K562 (cell line): ENCODE measurements around the gene ANO9. TPM values are rescaled to one million over a fixed set of nuclear protein-coding genes. Genes with fewer than 3 reads are reported as not detected.

Experiments
- ATAC-seq: fragments of 200-7000 bp; cut with Tn5 transposase; 3 replicates; pipeline ENCODE4 v1.9.1; 2020; ENCODE audit warnings: moderate library complexity
- BruUV-seq: library from RNA; stranded (reverse); fragments of 400-500 nt; replicated peaks from 2 replicates; lab custom pipeline; 2021; lab: Mats Ljungman, UMichigan
- CTCF ChIA-PET: fragments of 300-600 bp; formaldehyde crosslinking; extraction: SDS; loops from one replicate; lab custom pipeline; 2021; ENCODE audit warnings: low intra/inter-chr PET ratio; lab: Yijun Ruan, JAX
- POLR2A ChIA-PET: fragments of 300-600, 350-650 bp; sonication (Branson Sonifier 250); formaldehyde crosslinking; extraction: SDS; loops from one replicate; lab custom pipeline; 2021; ENCODE audit warnings: antibody characterized with exemption, inconsistent platforms; lab: Yijun Ruan, JAX
- DNase-seq, 4 experiments: peaks; one replicate each; pipeline versions ENCODE4 v3.0.0 to v3.0.0-alpha.2; 2011 to 2018; ENCODE audit warnings: low spot score in 3 of 4, mixed read lengths in 3 of 4; ENCODE audit errors: extremely low read depth in 1 of 4
- FAIRE-seq: peaks from 2 replicates; lab custom pipeline; 2011; peaks lifted over from hg19 to GRCh38; lab: Jason Lieb, UNC
- H2AFZ ChIP-seq: 2 replicates; pipeline ENCODE4 v1.6.0; 2011; ENCODE audit warnings: low read depth, low read length, control low read depth, inconsistent platforms
- H3K27ac ChIP-seq: fragments of 200-600 bp; 3 replicates; pipeline ENCODE4 v1.8.0; 2011; ENCODE audit warnings: low read depth, mild to moderate bottlenecking, control low read depth, inconsistent platforms, low read length, moderate library complexity, mixed read lengths; ENCODE audit errors: extremely low read depth
- H3K27me3 ChIP-seq, 2 experiments: fragments of 300-600 bp in 1 of 2; 2 replicates in 1 of 2; 3 replicates in 1 of 2; pipeline versions ENCODE4 v1.6.0 to v1.8.0; 2011; ENCODE audit warnings: inconsistent platforms in 2 of 2, low read length in 2 of 2, mild to moderate bottlenecking in 1 of 2, mixed read lengths in 1 of 2, moderate library complexity in 1 of 2; ENCODE audit not compliant: control insufficient read depth in 2 of 2, insufficient read depth in 2 of 2
- H3K36me3 ChIP-seq: fragments of 300-600 bp; 3 replicates; pipeline ENCODE4 v1.8.0; 2011; ENCODE audit warnings: mild to moderate bottlenecking, low read length, inconsistent platforms; ENCODE audit not compliant: control insufficient read depth, insufficient read depth
- H3K4me1 ChIP-seq, 2 experiments: fragments of 200-600 bp in 1 of 2; replicated peaks in 1 of 2; 2 replicates in 1 of 2; 3 replicates in 1 of 2; pipeline versions ENCODE4 v1.5.1 to v1.8.0; 2011; ENCODE audit warnings: inconsistent platforms in 2 of 2, low read length in 2 of 2, mild to moderate bottlenecking in 1 of 2, mixed read lengths in 1 of 2, moderate library complexity in 1 of 2; ENCODE audit not compliant: control insufficient read depth in 2 of 2, insufficient read depth in 2 of 2
- H3K4me2 ChIP-seq: 2 replicates; pipeline ENCODE4 v1.6.1; 2011; ENCODE audit warnings: low read length, control low read depth, inconsistent platforms, mixed read lengths; ENCODE audit not compliant: insufficient read depth
- H3K4me3 ChIP-seq: fragments of 200-600 bp; sonication (generic), shearing (Covaris generic); 2 replicates; pipeline ENCODE4 v1.5.1; 2016; ENCODE audit warnings: control low read depth, inconsistent platforms
- H3K79me2 ChIP-seq: fragments of 200-600 bp; 3 replicates; pipeline ENCODE4 v1.8.0; 2011; ENCODE audit warnings: low read length, inconsistent platforms; ENCODE audit not compliant: control insufficient read depth, insufficient read depth
- H3K9ac ChIP-seq, 2 experiments: 2 replicates each; pipeline versions ENCODE4 v1.6.0 to v1.6.1; 2011; ENCODE audit warnings: low read depth in 2 of 2, low read length in 2 of 2, control low read depth in 1 of 2, inconsistent platforms in 1 of 2, mild to moderate bottlenecking in 1 of 2, mixed read lengths in 1 of 2; ENCODE audit not compliant: insufficient read depth in 1 of 2
- H3K9me1 ChIP-seq: one replicate; pipeline ENCODE4 v1.6.0; 2011; ENCODE audit warnings: inconsistent platforms, mild to moderate bottlenecking, low read length, moderate library complexity; ENCODE audit not compliant: control insufficient read depth, insufficient read depth
- H3K9me3 ChIP-seq: replicated peaks from 2 replicates; pipeline ENCODE4 v1.5.1; 2011; ENCODE audit warnings: low read depth, low read length, inconsistent platforms; ENCODE audit not compliant: control insufficient read depth, insufficient read depth
- H4K20me1 ChIP-seq: replicated peaks from 2 replicates; pipeline ENCODE4 v1.6.1; 2011; ENCODE audit warnings: low read length, inconsistent platforms, mixed read lengths; ENCODE audit not compliant: control insufficient read depth, insufficient read depth
- BRD9 ChIP-seq: fragments of 450-650 bp; IDR thresholded peaks from 2 replicates; pipeline ENCODE4 v1.6.1; 2018; ENCODE audit warnings: low read depth; ENCODE audit not compliant: partially characterized antibody
- HNRNPK ChIP-seq: fragments of 200-400 bp; formaldehyde crosslinking; IDR thresholded peaks from one replicate; pipeline ENCODE4 v1.6.1; 2018; ENCODE audit warnings: mild to moderate bottlenecking, low read depth, low read length; ENCODE audit not compliant: poor library complexity, severe bottlenecking
- PCBP1 ChIP-seq: fragments of 200-400 bp; formaldehyde crosslinking; IDR thresholded peaks from 2 replicates; pipeline ENCODE4 v1.6.1; 2018; ENCODE audit warnings: mild to moderate bottlenecking, low read depth, low read length; ENCODE audit not compliant: poor library complexity, severe bottlenecking
- RBFOX2 ChIP-seq: fragments of 200-400 bp; formaldehyde crosslinking; IDR thresholded peaks from 2 replicates; pipeline ENCODE4 v1.6.1; 2017; ENCODE audit warnings: low read depth, mild to moderate bottlenecking, low read length, moderate library complexity
- ZBED1 ChIP-seq: IDR thresholded peaks from 2 replicates; pipeline ENCODE4 v1.6.1; 2014
- ZNF133 ChIP-seq: fragments of 250-450 bp; sonication (Bioruptor Pico); IDR thresholded peaks from 2 replicates; pipeline ENCODE4 v1.4.0; 2020; ENCODE audit warnings: mild to moderate bottlenecking
- WGBS: fragments of 100-300 bp; shearing (Covaris generic); methylation state at CpG from one replicate; pipeline ENCODE4 v1.1.6; 2016; ENCODE audit warnings: low coverage, mixed read lengths; ENCODE audit not compliant: insufficient coverage; ENCODE audit errors: missing lambda C conversion rate; 5-methylcytosine and 5-hydroxymethylcytosine counted together
- in situ Hi-C: fragments of 300-500 bp; cut with MboI; formaldehyde crosslinking; loops from 4 replicates; pipeline ENCODE4 v1.15.0; 2018; ENCODE audit warnings: inconsistent platforms, mixed read lengths
- intact Hi-C: fragments of 100-400 bp; cut with micrococcal nuclease; formaldehyde crosslinking; loops from 2 replicates; pipeline ENCODE4 v1.14.2; 2022
- polyA plus RNA-seq, 8 experiments: library from polyadenylated mRNA; depleted of rRNA in 4 of 8; stranded (reverse) in 5 of 8; unstranded in 3 of 8; fragments of >200 nt; fragmentation: Nextera tagmentation in 2 of 8; fragmentation: Illumina TruSeq in 1 of 8; extraction: Ambion mirVana in 2 of 8; extraction: Trizol in 1 of 8; gene quantifications; 2 replicates each; pipeline versions ENCODE4 v1.2.1 to v1.2.3, GENCODE V29; 2011 to 2014; ENCODE audit warnings: inconsistent platforms in 1 of 8, missing spikeins in 1 of 8
- total RNA-seq, 7 experiments: library from RNA; depleted of rRNA in 6 of 7; stranded (reverse); fragments of >200 nt in 6 of 7; fragmentation: Illumina TruSeq in 2 of 7; extraction: Trizol in 2 of 7; gene quantifications; 2 replicates each; pipeline versions ENCODE4 v1.2.1 to v1.2.3, GENCODE V29; 2011 to 2021; ENCODE audit warnings: low replicate concordance in 1 of 7
- TF ChIP-seq, protein P1 (sequence below): sonication (generic); formaldehyde crosslinking; IDR thresholded peaks from 2 replicates; pipeline ENCODE4 v1.8.1; 2023; ENCODE audit warnings: mild to moderate bottlenecking, missing genetic modification reagents
- TF ChIP-seq, protein P2 (sequence below): fragments of 450-650 bp; IDR thresholded peaks from 2 replicates; pipeline ENCODE4 v1.6.1; 2018; ENCODE audit warnings: mild to moderate bottlenecking, low read depth; ENCODE audit not compliant: partially characterized antibody

Gene ANO9
- total and polyA plus RNA-seq, 9 of the 15 experiments (the other 6 are each of a cell fraction or from before 2014, with no cell fraction given), result 0.20 to 14.5 (median 4.5) TPM

DNA sequence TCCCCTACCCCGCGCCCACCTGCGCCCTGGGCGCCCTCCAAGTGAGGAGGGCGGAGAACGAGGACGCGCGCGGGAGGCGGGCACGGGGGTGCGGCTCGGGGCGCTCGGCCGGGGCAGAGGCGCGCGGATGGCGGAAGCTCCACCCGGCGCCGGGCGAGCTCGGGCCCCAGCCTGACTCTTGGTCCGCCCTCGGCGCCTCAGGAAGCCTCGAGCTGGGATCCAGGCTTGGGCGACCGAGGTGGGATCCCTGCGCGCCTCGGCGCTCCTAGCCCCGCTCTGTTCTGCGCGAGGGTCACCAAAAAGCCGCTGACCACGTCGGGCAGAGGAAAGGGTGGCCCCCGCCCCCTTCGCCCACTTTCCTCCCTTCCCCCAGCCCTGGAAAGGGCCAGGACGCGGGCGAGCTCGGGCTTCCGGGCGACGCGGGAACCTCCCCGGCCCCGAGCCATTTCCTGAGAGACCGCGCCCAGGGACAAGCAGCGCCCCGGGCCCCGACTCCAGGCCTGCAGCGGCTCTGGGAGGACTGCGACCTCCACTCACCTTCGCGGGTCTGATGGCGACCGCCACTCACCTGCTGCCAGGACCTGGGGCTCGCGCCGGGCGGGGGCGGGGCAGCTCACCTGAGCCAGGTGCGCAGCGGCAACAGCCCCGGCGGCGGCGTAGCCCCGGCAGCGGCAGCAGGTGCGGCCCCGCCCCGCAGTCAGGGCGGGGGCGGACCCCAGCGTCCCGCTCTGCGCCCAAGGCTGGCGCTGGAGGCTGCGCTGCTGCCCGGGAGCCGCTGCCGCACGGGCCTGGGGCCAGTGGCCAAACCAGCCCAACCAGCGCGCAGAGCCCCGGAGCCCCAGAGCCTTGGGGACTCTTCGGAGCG, 24.8 kb downstream of the ANO9 start:
- intact Hi-C loops (no loop called here), in situ Hi-C loops (no loop called here)
- BruUV-seq, result no TSS peak
- DNase-seq, result no peak
- peaks cover 5 to 72% of the 10 kb centered on the region in 2 experiments for H3K4me1 ChIP-seq
- H3K4me3 ChIP-seq, result no peak overlapping the region
- no peak for TF ChIP-seq RBFOX2
- TF ChIP-seq HNRNPK, result no peak
- TF ChIP-seq, protein P1, sequence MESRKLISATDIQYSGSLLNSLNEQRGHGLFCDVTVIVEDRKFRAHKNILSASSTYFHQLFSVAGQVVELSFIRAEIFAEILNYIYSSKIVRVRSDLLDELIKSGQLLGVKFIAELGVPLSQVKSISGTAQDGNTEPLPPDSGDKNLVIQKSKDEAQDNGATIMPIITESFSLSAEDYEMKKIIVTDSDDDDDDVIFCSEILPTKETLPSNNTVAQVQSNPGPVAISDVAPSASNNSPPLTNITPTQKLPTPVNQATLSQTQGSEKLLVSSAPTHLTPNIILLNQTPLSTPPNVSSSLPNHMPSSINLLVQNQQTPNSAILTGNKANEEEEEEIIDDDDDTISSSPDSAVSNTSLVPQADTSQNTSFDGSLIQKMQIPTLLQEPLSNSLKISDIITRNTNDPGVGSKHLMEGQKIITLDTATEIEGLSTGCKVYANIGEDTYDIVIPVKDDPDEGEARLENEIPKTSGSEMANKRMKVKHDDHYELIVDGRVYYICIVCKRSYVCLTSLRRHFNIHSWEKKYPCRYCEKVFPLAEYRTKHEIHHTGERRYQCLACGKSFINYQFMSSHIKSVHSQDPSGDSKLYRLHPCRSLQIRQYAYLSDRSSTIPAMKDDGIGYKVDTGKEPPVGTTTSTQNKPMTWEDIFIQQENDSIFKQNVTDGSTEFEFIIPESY, result 0 out of 2 replicates have a peak, but pooled peaks have one; percentile 8
- TF ChIP-seq, protein P2, sequence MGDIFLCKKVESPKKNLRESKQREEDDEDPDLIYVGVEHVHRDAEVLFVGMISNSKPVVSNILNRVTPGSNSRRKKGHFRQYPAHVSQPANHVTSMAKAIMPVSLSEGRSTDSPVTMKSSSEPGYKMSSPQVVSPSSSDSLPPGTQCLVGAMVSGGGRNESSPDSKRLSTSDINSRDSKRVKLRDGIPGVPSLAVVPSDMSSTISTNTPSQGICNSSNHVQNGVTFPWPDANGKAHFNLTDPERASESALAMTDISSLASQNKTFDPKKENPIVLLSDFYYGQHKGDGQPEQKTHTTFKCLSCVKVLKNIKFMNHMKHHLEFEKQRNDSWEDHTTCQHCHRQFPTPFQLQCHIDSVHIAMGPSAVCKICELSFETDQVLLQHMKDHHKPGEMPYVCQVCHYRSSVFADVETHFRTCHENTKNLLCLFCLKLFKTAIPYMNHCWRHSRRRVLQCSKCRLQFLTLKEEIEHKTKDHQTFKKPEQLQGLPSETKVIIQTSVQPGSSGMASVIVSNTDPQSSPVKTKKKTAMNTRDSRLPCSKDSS, result no peak
- no peak for TF ChIP-seq BRD9
- no peak for TF ChIP-seq ZNF133 (CRISPR knock-in tag)
- TF ChIP-seq ZBED1, result no peak
- TF ChIP-seq PCBP1, result peak; percentile 26
- H3K9me1 ChIP-seq, result no peaks in the 10 kb centered on the region
- no peak for ATAC-seq
- H2AFZ ChIP-seq, result no peak overlapping the region
- H3K4me2 ChIP-seq, result no peak overlapping the region
- ChIA-PET CTCF (no interaction called here), POLR2A (interaction anchor here (0.9 kb wide), 1 partner anchor 10 kb away, joined by 3 read pairs; no protein-coding TSS in a partner anchor)
- no peak overlapping the region for H3K27ac ChIP-seq
- no peaks in the 10 kb centered on the region for H3K79me2 ChIP-seq
- no peaks in the 10 kb centered on the region for H3K27me3 ChIP-seq
- WGBS, result 95% methylated on average over 12 of the region's 97 CpGs
- H3K9ac ChIP-seq, result no peak overlapping the region
- no peaks in the 10 kb centered on the region for H3K9me3 ChIP-seq
- H3K36me3 ChIP-seq, result no peaks in the 10 kb centered on the region
- H4K20me1 ChIP-seq, result no peaks in the 10 kb centered on the region
- no peak for FAIRE-seq
